Suppressor macrophage treated with lipopolysaccharide for 4 hours (primary cell): ENCODE results near the gene HEBP1.
"Not testable (repeated sequence)": the region's sequence is repeated elsewhere in the genome, so short reads cannot be mapped to it uniquely, and the experiment has no call there.

Experiments used
- DNase-seq: peaks from one replicate; pipeline ENCODE4 v3.0.0-alpha.2; 2020

The HEBP1 gene, protein sequence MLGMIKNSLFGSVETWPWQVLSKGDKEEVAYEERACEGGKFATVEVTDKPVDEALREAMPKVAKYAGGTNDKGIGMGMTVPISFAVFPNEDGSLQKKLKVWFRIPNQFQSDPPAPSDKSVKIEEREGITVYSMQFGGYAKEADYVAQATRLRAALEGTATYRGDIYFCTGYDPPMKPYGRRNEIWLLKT

DNA sequence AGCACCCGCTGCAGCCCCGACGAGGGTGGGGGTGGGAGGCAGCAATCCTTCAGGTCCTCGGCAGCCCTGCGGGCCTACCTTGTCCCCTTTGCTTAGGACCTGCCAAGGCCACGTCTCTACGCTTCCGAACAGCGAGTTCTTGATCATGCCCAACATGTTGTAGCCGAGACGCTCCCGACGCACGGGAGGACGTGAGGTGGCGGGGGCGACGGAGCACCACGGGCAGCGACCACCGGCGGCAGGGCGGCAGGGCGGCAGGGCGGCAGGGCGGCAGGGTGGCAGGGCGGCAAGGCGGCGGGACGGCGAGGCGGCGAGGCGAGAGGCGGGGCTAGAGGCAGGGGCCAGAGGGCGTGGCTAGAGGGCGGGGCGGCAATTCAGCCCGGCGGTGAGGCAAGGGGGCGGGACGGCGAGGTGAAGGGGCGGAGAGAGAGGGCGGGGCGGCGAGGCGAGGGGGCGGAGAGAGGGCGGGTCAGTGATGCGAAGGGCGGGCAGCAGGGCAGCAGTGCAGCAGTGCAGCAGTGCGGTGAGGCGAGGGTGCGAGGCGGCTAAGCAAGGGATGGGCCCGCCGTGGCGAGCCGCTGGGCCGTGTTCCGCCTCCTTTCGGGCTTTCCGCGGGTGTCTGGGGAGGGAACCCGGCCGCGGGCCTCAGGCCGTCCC lies at the start of gene HEBP1:
Gene HEBP1, minus strand, starts transcription at position 307 of the 657 bp plus-strand sequence. Its CDS starts 151 bp downstream, at position 156.
- peak; percentile 98 for DNase-seq

DNA sequence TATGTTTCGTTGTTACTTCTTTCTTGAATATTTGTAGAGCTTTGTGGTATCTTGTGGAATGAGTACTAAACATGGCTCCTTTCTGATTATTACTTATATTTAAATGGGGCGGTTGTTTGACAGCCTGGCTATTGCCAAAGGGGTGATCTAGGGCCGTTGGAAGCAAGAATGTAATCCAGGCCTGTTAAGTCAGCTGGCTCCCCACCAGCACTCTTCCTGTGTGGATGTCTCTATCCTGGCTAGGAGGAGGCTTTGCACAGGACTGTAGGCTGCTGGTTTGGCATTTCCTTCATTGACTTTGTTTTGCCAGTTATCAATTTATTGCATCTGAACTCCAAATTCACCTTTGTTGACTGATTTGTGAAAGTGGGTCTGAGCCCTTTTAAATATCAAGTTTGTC lies 49.8 kb upstream of the HEBP1 start:
- DNase-seq = no peak

DNA sequence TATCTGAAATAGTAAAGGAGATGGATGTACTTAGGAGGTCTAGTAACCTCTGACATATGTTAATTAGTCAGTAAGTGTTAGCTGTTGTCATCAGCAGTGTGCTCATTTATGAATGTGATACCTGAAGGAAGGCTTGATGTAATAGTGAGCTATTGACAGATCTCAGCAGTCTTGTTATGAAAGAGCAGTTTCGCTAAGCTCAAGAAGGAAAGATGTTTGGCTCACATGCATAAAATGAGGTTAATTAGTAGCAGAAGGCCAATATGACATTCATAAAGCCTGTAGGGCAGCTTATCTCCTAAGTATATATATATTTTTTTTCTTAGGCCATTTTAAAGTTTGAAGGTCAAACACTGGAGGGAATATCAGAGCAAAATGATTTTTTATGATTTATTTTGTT lies 46.9 kb upstream of the HEBP1 start:
- no peak for DNase-seq

DNA sequence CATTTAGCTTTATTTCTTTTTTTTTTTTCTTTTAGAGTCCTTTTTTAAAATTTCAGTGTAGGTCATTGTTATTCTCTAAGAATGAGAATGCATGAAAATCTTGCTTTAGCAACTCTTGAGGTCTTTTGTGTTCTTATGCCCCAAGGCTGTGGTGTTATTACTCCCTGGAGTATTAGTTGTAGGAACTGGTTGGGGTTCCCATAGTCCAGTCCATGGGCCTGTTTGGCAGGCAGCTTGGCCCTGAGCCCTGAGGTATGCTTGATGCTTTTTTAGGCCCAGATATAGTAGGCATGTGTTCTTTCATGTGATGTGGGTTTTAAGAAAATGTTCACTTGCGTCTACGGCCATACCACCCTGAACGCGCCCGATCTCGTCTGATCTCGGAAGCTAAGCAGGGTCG lies 45.8 kb upstream of the HEBP1 start:
- DNase-seq = no peak

DNA sequence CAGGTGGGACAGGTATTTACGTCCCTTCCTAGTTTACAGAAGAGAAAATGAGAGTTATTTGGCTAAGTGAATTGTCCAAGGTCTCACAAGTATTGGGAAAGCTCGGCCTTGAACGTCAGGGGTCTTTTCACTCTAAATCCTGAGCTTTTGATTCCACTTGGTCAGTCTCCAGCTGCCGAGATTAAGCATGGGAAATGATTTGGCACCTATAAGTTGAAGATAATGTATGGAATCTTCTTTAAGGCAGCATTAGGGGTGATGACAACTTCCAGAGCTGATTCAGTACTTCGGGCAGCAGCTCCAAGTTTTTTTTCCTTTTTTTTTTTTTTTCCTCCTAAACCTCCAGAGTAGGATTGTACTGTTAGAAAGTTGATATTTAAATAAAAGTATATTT lies 44.8 kb upstream of the HEBP1 start:
- no peak for DNase-seq

DNA sequence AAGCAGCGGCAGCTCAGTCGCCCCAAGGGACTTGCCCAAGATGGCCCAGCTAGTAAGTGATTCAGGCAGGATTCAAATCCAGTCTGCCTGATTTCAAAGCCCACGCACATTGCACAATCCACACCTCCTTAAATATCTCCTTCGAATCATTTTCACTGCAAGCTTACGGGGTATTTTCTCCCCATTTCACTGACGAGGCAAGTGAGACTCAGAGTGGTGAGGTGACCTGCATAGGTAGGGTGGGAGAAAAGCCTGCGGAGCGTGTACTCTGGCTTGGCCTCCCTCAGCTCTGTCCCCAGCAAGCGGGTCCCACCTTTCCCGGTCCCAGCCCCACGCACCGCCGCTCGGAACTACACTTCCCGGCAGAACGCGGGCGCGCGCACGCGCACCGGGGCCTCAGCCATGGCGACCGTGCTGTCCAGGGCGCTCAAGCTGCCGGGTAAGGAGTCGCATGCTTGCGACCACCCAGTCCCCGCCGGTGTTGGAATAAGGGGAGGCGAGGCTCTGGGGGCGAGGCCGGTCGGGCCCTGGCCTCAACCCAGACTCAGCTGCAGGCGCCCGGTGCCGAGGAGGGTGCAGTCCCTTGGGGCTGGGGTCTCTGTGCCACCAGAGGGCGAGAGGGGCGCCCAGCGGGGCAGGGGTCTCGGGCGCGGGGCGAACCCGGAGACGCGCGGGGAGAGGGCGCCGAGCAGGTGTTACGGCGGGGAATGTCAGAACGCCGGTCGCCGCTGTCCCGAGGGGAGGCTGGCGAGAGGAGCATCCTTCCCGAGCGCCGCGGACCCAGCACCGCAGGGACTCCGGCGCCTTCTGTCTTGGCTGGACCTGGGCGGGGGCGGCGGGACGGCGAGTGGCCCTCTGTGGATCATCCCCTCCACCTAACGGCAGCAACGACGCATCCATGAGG lies 44.2 kb upstream of the HEBP1 start, which contains the start of gene FAM234B:
Gene FAM234B, plus strand, starts transcription at position 380 of the 904 bp plus-strand sequence. Its CDS starts 23 bp downstream, at position 403.
- peak; percentile 84 for DNase-seq

DNA sequence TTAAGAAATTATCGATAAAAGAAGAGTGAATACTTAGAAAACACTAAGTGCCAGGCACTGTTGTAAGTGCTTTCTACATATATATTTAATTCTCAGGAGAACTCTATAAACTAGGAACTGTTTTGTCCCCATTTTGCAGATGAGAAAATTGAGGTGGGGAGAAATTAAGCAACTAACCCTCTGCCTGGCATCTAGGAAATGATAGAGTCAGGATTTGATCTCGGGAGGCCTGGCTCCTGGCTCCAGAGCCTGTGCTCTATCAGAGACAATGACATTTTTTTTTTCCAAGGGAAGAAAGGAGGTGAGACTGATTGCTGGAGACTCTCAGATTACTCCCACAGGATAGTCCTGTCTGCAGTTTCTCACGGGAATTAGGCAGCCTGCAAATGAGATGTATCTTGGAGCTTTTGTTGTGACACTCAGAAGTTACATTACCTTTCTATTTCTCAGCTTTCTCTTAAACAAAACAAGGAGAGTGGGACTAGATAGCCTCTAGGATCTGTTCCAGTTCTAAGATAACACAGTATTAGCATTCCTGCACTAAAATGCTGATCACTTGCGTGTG lies 42.7 kb upstream of the HEBP1 start:
- DNase-seq = no peak

DNA sequence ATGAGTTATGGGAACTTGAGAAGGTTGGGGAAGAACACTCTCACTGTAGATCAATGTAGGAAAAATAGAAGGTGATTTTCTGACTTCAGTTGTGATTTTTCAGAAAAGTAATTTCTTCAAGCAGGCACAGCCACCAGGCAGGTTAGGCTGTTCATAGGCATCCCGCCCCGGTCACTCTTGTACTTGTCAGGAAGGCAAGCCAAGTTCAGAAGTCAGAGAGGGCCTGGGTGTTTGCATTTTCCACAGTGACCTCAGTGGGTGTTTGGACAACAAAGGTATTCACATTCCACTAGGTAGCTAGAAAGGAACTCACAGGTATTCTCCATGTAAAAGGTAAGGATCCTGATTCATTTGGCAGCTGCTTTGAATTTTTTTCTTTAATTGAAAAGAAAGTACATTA lies 41.2 kb upstream of the HEBP1 start:
- no peak for DNase-seq

DNA sequence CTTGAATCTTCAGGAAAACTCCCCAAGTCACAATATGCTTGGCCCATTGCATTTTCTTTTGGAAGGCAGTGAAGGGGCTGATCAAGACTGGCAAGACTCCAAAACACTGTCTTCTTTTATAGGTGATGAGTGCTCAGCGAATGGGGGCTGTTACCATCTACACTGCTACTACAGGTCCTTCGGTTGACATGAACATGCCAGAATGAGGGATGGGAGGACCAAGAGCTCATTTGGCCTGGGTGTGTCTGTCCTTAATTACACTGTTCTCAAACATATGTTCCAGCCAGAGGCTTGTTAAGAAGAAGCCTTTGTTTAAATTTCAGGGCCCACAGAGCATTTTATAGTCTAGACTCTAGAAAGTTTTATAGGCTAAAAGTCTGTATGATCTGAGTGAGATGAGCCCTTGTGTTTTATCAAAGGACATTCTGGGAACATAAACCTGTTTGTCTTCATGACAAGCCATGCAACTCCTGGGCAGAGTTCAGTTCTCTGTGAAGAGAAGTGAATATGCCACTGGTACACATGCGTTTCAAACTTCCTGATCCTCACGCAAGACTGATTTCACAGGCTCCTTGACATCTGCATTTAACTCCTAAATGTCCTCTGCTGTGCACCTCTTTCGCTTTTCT lies 39.4 kb upstream of the HEBP1 start:
- no peak for DNase-seq

DNA sequence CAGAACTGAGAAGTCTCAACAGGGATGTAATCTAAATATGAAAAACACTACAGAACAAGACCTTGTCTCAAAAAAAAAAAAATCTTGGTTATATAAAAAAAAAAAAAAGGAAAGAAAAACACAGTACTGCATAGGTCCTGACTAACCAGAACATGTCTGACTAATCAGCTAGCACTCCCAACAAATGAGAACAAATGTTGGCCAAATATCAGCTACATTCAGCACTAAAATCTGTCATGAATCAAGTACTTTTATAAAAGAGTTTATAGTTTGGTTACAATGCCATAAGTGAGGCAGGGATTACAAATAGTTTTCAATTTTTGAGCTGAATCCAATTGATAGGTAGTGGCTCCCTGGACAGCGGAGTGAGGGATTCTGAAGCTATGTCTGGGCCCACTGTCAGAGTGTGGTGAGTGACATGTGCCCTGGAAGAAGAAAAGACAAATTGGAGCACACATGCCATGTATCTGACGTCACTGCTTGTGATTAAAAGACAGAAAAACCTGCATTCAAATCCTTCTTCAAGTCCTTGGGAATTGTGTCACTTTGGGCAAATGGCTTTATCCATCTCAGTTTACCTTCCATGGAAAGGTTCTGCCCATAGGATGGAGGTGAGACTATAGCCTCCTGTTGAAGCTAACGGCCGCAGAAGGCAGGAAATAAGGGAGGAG lies 38.6 kb upstream of the HEBP1 start:
- DNase-seq = no peak

DNA sequence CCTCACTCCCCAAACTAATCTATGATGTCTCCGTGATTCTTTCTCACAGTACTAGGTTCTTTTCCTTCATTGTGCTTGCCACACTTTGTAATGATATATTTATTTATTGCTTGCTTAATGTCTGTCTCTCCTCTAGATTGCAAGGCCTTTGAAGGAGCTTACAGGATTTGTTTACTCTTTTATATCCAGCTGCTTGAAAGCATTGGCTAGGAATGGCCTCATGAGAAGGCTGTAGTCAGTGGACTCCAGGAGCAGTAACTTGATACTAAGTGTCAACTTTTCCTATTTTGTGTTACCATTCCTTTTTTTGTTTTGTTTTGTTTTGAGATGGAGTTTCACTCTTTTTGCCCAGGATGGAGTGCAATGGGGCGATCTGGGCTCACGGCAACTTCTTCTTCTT lies 36.8 kb upstream of the HEBP1 start:
- no peak for DNase-seq

DNA sequence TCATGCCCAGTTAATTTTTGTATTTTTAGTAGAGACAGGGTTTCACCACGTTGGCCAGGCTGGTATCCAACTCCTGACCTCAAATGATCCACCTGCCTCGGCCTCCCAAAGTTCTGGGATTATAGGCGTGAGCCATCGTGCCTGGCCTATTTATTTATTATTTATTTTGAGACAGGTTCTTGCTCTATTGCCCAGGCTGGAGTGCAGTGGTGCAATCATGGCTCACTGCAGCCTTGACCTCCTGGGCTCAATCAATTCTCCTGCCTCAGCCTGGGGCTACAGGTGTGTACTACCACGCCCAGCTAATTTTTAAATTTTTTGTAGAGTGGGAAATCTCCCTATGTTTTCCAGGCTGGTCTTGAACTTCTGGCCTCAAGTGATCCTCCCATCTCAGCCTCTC lies 35.3 kb upstream of the HEBP1 start:
- DNase-seq = not testable (repeated sequence)

DNA sequence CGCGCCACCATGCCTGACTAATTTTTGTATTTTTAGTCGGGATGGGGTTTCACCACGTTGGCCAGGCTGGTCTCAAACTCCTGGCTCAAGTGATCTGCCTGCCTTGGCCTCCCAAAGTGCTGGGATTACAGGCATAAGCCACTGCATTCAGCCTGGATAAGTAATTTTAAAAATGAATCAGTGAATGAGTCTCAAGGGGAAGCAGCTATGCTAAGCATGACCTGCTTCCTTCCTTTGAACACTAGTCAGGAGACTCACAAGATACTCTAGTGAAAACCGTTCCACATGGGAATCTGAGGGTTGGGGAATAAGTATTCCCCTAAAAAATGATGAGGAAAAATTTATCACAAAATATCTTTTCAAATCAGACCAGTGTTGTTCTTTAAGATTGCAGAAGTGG lies 33.4 kb upstream of the HEBP1 start:
- DNase-seq = no peak

DNA sequence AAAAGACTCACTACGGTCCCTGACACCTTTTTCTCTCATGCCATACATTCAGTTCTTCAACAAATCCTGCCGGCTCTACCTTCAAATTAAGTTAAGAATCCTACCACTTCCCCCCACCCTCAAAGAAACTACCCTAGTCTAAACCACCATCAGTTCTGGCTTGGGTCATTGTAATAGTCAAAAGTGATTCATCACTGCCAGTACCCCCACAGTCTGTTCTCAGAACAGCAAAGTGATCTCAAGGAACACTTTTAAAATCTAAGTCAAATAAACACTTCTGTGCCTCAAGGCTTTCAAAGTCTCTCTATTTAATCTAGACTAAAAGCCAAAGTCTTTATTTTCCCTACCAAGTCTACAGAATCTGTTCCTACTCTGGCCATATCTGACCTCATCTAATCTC lies 32.1 kb upstream of the HEBP1 start:
- no peak for DNase-seq

DNA sequence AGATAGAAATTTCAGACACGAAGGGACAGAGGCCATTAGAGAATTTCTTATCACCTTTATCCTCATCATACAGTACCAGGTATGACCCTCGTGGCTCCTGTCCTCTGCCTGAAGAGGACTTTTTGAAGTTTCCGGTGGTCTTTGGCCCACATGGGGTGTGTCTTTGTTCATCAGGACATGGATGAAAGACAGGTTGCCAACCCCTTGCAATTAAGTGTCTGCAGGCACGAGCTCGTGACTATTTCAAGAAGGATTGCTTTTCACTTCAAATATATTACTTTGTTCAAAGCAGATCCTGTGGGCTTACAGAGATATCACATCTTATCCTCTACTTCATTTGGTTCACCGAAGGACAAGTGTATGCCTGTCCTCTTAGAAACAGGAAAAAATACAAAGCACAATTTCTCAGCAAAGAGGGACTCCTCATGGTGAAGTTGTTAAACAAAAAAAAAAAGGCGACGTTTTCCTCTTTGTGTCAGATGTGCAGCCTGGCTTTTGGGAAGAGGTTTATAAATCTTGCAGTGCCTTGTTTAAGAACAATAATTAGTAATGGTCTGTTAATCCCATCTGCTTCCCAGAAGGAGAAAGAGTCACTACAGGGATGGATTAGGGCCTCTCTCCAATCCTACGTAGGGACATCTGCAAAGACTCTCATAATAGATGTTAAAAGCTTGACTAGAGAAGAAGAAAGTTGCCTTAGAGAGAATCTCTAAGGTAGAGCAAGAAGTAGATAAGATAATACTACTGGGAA lies 30.7 kb upstream of the HEBP1 start:
- DNase-seq = no peak

DNA sequence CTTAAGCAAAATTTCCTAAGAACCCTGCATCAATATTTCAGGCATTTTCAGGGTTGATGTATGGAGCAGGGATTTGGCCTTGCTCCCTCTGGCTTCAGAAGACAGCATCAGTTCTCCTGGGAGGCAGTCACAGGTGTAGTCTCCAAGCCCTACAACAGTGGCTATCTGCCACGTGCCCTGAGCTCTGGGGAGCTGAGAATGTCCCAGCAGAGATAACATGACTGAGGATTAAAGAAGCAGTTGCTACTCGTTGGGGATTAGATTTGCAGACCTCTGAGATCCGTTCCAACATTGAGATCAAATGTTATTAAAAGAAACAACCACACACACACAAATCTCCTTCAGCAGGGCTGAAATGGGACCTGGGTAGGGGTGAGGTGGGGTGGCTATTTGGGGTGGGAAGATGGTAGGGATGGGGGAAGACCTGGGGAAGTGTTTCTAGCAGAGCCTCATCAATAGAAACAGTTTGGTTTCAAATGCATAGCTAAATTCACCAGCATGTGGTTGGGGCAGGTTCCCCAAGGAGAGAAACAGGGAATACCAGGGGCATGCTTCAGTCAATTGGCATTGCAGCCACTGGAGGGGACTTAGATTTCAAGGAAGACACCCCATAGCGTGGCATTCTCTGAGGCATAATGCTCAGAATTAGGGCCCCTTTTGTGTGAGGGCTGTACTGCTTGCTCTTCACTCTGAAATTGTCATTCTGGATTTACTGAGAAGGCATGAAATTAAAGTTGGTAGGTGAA lies 28.9 kb upstream of the HEBP1 start:
- DNase-seq = no peak

DNA sequence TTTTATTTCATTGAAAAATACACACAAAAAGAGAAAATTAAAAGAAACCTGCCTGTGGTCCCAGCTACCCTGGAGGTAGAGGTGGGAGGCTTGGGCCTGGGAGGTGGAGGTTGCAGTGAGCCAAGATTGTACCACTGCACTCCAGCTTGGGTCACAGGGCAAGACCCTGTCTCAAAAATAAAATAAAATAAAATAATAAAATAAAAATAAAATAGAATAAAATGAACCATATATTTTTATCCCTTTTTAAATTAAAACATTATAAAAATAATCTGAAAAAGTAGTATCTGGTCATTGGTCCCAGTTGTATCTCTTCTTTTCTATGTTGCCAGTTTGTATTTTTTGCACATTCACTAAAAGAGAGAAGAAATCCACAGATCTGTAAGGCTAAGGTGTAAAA lies 27.4 kb upstream of the HEBP1 start:
- DNase-seq = no peak

DNA sequence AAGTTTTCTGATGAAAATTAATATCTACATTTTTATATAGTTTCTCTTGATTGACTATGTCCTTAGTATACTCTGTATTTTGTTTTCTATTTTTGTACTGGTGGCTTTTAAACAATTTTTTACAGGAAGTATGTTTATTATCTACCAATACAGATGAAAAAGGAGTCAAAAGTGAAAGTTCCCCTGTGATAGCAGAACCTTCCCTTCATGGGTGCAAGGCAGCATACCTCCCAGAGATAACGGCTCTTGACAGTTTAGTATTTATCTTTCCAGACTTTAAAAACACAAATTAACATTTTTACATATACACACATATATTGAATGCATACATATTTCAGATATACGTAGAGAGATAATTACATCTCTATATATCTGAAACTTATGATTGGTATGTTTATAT lies 27.0 kb upstream of the HEBP1 start:
- no peak for DNase-seq

DNA sequence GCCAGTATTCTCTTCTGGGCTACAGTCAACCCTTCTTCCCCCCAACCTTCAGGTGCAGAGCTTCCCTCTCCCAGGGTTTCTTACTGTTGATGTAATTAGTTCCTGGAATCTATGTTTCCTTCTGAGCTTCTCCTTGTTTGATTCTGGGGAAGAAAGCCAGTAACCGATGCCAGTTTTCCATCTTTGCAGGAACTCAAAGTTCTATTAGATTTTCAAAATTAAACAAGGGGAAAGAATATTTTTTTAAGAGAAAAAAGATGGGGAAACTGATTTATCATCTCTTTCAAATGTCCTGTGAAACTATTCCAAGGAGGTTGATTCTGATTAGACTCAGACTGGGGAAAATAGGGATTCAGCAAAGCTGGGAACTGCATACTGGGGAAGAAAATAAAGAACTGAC lies 26.2 kb upstream of the HEBP1 start:
- no peak for DNase-seq

DNA sequence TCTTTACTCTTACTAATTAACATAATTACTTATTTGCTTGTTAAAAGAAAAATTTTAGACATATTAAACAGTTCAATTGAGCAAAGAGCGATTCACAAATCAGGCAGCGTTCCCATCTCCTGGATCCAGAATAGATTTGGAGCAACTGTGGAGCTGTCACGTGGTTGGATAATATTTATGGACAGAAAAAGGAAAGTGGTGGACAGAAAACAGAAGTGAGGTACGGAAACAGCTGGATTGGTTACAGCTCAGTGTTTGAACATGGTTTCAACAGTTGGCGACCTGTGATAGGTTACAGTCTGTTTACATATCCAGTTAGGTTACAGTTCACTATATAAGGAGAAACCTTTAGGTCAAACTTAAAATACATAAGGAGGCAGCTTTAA lies 24.5 kb upstream of the HEBP1 start:
- peak; percentile 43 for DNase-seq
